Naive B cell (primary cell): ENCODE measurements around the gene OTUD1. TPM values are rescaled to one million over a fixed set of nuclear protein-coding genes. Genes with fewer than 3 reads are reported as not detected.

Experiments
- ATAC-seq, 2 donors: fragments of 150-1000 bp; cut with Tn5 transposase; 2 replicates each; pipeline ENCODE4 v1.10.0; 2021; ENCODE audit warnings: low read depth in 2 of 2, mild to moderate bottlenecking in 2 of 2, moderate library complexity in 2 of 2
- DNase-seq: peaks from one replicate; pipeline ENCODE4 v3.0.0; 2022
- H3K27ac Mint-ChIP-seq, 6 donors: one replicate each; pipeline ENCODE4 v1.8.0; 2020 to 2022; ENCODE audit warnings: mild to moderate bottlenecking in 6 of 6, mixed read lengths in 6 of 6, moderate library complexity in 5 of 6, inconsistent platforms in 2 of 6
- H3K27me3 Mint-ChIP-seq, 3 donors: one replicate each; pipeline ENCODE4 v1.8.0; 2021 to 2022; ENCODE audit warnings: mixed read lengths in 3 of 3, mild to moderate bottlenecking in 1 of 3
- H3K36me3 Mint-ChIP-seq, 2 donors: one replicate each; pipeline ENCODE4 v1.8.0; 2020 to 2022; ENCODE audit warnings: mixed read lengths in 2 of 2, inconsistent platforms in 1 of 2, mild to moderate bottlenecking in 1 of 2
- H3K4me1 Mint-ChIP-seq, 3 donors: one replicate each; pipeline ENCODE4 v1.8.0; 2020 to 2022; ENCODE audit warnings: mixed read lengths in 3 of 3, inconsistent platforms in 1 of 3, mild to moderate bottlenecking in 1 of 3, moderate library complexity in 1 of 3
- H3K4me3 Mint-ChIP-seq, 8 donors: one replicate each; pipeline ENCODE4 v1.8.0; 2020 to 2022; ENCODE audit warnings: mild to moderate bottlenecking in 8 of 8, mixed read lengths in 8 of 8, moderate library complexity in 8 of 8, inconsistent platforms in 2 of 8
- H3K9me3 Mint-ChIP-seq, 7 donors: one replicate each; pipeline ENCODE4 v1.8.0; 2020 to 2022; ENCODE audit warnings: mixed read lengths in 7 of 7, mild to moderate bottlenecking in 5 of 7, inconsistent platforms in 2 of 7, moderate library complexity in 1 of 7
- polyA plus RNA-seq, 6 donors: library from polyadenylated mRNA; unstranded; fragments of 300-500 nt; fragmentation: Illumina TruSeq; gene quantifications; one replicate each; pipeline ENCODE4 v1.2.3, GENCODE V29; 2021; ENCODE audit warnings: low read depth in 6 of 6

Gene OTUD1
- polyA plus RNA-seq, 6 donors from 2014 or later = 31.7 to 82.8 (median 59.0) TPM

DNA sequence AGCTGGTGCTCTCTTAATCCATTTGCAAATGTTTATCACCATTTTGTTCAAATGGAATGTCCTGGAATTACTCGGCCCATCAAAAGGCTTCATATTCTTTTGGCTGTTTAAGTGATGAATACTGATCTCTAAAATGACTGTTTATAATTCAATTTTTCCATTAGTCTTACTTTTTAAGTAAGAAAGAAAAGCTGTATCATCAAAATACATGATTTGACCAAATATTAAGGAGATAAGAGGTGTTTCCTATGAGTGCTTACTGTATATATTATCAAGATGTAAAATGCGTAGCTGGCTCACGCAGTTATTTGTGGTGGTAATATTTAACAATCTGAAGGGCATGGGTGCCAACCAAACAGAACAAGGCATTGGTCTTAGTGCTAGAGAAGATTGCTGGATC is 51.2 kb downstream of the OTUD1 start:
- Mint-ChIP-seq H3K27ac (no peak overlapping the region), H3K4me3 (no peak overlapping the region), H3K27me3 (peaks cover 4 to 17% (median 8%) of the 10 kb centered on the region in 3 donors), H3K9me3 (peaks cover 0 to 16% (median 4%) of the 10 kb centered on the region in 7 donors), H3K36me3 (no peaks in the 10 kb centered on the region), H3K4me1 (peaks cover 8 to 26% (median 19%) of the 10 kb centered on the region in 3 donors)
- DNase-seq (no peak), ATAC-seq (no peak)

Other genes starting within 250 kb of the OTUD1 start
- not detected for gene PTF1A, start 246.8 kb upstream of the OTUD1 start, polyA plus RNA-seq
- not detected for gene C10orf67, start 94.3 kb upstream of the OTUD1 start, polyA plus RNA-seq